Measurements from ENCODE around the gene AP2A2.

AP2A2 gene

GRCh38 chr11:926341-926916, 759 bp downstream of the AP2A2 start:
- DNase-seq, result no peak

- DNase-seq, result peak; percentile 39
Observed at GRCh38 chr11:927871-928270, 2.2 kb downstream of the AP2A2 start.

GRCh38 chr11:928786-929185, 3.1 kb downstream of the AP2A2 start:
- no peak for DNase-seq

GRCh38 chr11:929405-929804, 3.7 kb downstream of the AP2A2 start:
- no peak for DNase-seq

GRCh38 chr11:931385-931784, 5.7 kb downstream of the AP2A2 start:
- DNase-seq, result no peak

GRCh38 chr11:932435-932834, 6.8 kb downstream of the AP2A2 start:
- DNase-seq, result no peak

GRCh38 chr11:933142-933851, 7.6 kb downstream of the AP2A2 start:
- DNase-seq, result no peak

GRCh38 chr11:933936-934335, 8.3 kb downstream of the AP2A2 start:
- no peak for DNase-seq

GRCh38 chr11:934527-934926, 8.9 kb downstream of the AP2A2 start:
- no peak for DNase-seq

- DNase-seq, result no peak
Observed at GRCh38 chr11:936199-936598, 10.5 kb downstream of the AP2A2 start.

- DNase-seq, result no peak
Observed at GRCh38 chr11:937841-938261, 12.2 kb downstream of the AP2A2 start.

- no peak for DNase-seq
Observed at GRCh38 chr11:940496-941135, 14.9 kb downstream of the AP2A2 start.

- DNase-seq, result no peak
Observed at GRCh38 chr11:942823-943222, 17.2 kb downstream of the AP2A2 start.

- DNase-seq, result no peak
Observed at GRCh38 chr11:944711-945470, 19.2 kb downstream of the AP2A2 start.

GRCh38 chr11:945986-946385, 20.3 kb downstream of the AP2A2 start:
- no peak for DNase-seq

GRCh38 chr11:947744-948143, 22.1 kb downstream of the AP2A2 start:
- DNase-seq, result no peak

- DNase-seq, result no peak
Observed at GRCh38 chr11:951507-951906, 25.8 kb downstream of the AP2A2 start.

- DNase-seq, result no peak
Observed at GRCh38 chr11:952406-953385, 27.0 kb downstream of the AP2A2 start.

- no peak for DNase-seq
Observed at GRCh38 chr11:953512-953911, 27.8 kb downstream of the AP2A2 start.

- no peak for DNase-seq
Observed at GRCh38 chr11:954392-955153, 28.9 kb downstream of the AP2A2 start.

Measured in activated CD8-positive, alpha-beta memory T cell treated with anti-CD3 and anti-CD28 coated beads, Interleukin-2, amount 50 U/mL, for 4 hours (primary cell).